ENCODE measurements around the gene SNAP25.

- TF ChIP-seq CTCF (conservative IDR thresholded peaks at IDR 0.05) (no peak), EZH2 (IDR thresholded peaks at IDR 0.05; ENCODE audit: low read depth) (no peak)
Measured at GRCh38 chr20:10278412-10278811, 59.8 kb downstream of the SNAP25 start.

All from PC-9 (cell line).